ENCODE data around the gene PAGE3. TPM values are rescaled to one million over a fixed set of nuclear protein-coding genes. Genes with fewer than 3 reads are reported as not detected.

The PAGE3 gene
- total RNA-seq, 1 experiment from 2014 or later, result not detected

DNA sequence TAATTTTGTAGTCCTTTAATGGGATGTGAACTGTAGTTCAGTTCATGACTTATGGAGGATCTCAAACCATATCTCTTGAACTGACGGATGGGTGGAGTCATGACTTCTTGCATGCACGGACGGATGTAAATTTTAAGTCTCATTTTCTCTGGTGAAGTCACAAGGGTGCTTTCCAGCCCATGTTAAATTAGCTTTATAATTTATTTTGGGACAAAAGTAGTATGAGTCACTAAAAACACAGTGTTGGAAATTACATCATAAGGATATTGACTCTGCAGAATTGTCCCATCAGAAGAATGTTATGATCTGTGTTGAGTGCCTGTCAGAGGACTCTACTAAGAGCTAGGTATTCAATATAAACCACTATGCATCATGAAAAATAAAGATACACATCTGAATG lies 51.3 kb downstream of the PAGE3 start (continued):
- TF ChIP-seq, protein P1, sequence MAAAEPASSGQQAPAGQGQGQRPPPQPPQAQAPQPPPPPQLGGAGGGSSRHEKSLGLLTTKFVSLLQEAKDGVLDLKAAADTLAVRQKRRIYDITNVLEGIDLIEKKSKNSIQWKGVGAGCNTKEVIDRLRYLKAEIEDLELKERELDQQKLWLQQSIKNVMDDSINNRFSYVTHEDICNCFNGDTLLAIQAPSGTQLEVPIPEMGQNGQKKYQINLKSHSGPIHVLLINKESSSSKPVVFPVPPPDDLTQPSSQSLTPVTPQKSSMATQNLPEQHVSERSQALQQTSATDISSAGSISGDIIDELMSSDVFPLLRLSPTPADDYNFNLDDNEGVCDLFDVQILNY (CRISPR knock-in tag; IDR thresholded peaks at IDR 0.05), result no peak

DNA sequence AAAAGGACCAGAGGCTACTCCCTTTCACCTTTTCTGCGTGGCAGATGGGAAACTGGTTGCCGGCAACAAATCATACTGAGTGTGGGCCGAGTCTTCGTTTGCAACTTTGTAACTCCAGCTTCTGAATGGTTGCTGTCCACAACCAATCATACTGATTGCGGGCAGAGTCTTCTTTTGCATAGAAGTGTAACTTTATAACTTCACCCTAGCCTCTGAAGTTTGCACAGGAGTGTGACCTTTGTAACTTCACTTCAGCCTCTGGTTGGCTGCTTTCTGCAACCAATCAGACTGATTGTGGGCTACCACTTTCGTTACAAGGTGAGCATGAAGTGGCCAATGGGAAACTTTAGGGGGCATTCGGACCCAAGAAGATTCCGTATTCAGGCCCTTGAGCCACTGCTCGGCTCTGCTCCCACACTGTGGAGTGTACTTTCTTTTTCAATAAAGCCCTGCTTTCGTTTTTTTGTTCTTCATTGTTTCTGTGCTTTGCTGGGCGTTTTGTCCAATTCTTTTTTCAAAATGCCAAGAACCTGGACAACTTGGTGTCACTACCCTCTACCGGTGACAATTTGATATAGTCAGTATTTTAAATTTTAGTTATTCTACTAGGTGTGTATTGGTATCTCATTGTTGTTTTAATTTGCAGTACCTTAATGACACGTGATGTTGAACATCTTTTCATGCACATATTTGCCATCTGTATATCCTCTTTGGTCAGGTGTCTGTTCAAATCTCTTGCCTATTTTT lies 53.6 kb downstream of the PAGE3 start:
- H3K27ac Mint-ChIP-seq, result no peak overlapping the region
- no peak overlapping the region for H3K4me3 Mint-ChIP-seq
- H3K9me3 Mint-ChIP-seq, result peaks cover 37% of the 10 kb centered on the region
- DNase-seq (ENCODE audit: low spot score) (no peak), ATAC-seq (no peak)
- ChIA-PET POLR2A (no interaction called here), CTCF (no interaction called here)
- H3K27me3 Mint-ChIP-seq (ENCODE audit: low read depth), result no peaks in the 10 kb centered on the region
- TF ChIP-seq TP53 (CRISPR knock-in tag; IDR thresholded peaks at IDR 0.05), result no peak
- no peak for TF ChIP-seq EMX1 (CRISPR knock-in tag; IDR thresholded peaks at IDR 0.05)
- H3K4me1 Mint-ChIP-seq, result no peaks in the 10 kb centered on the region
- H3K36me3 Mint-ChIP-seq, result peaks cover 4% of the 10 kb centered on the region; the same call in 1 of the 2 replicates

Other genes starting within 250 kb of the PAGE3 start
- 0.30 to 0.35 TPM in 2 of 3 replicates, not detected in the other for gene ALAS2, start 233.9 kb downstream of the PAGE3 start, total RNA-seq (2021)
- gene PAGE2B, start 189.9 kb downstream of the PAGE3 start, total RNA-seq (2021), result 0.46 to 0.94 TPM (median 0.92 TPM) in 3 replicates
- gene PAGE2, start 175.9 kb downstream of the PAGE3 start, total RNA-seq (2021), result not detected in 3 replicates
- not detected in 3 replicates for gene PAGE5, start 44.6 kb downstream of the PAGE3 start, total RNA-seq (2021)
- 12.0 to 13.9 TPM (median 12.2 TPM) in 3 replicates for gene MAGEH1, start 187.2 kb upstream of the PAGE3 start, total RNA-seq (2021)
- gene USP51, start 224.9 kb upstream of the PAGE3 start, total RNA-seq (2021), result 6.0 to 6.5 TPM (median 6.4 TPM) in 3 replicates

Measured in WTC11 (cell line).